Keratinocyte (primary cell): ENCODE measurements around the gene GAS2. TPM values are rescaled to one million over a fixed set of nuclear protein-coding genes. Genes with fewer than 3 reads are reported as not detected.

Source experiments
- DNase-seq: peaks from one replicate; pipeline ENCODE4 v3.0.0-alpha.2; 2011; ENCODE audit warnings: low read depth, missing footprints, low spot score
- FAIRE-seq: peaks from 2 replicates; lab custom pipeline; 2011; peaks lifted over from hg19 to GRCh38; lab: Jason Lieb, UNC
- H2AFZ ChIP-seq: 2 replicates; pipeline ENCODE4 v1.6.0; 2012; ENCODE audit warnings: low read length, control low read depth, inconsistent platforms; ENCODE audit not compliant: control insufficient read depth
- H3K27ac ChIP-seq: 2 replicates; pipeline ENCODE4 v1.5.1; 2011; ENCODE audit warnings: low read length; ENCODE audit not compliant: control insufficient read depth, insufficient read depth
- H3K27me3 ChIP-seq: 3 replicates; pipeline ENCODE4 v1.6.0; 2011; ENCODE audit warnings: low read length; ENCODE audit not compliant: control insufficient read depth, insufficient read depth; ENCODE audit errors: extremely low read depth
- H3K36me3 ChIP-seq, 2 experiments: 2 replicates in 1 of 2; 3 replicates in 1 of 2; pipeline ENCODE4 v1.5.1; 2011; ENCODE audit warnings: low read length in 2 of 2, mild to moderate bottlenecking in 1 of 2; ENCODE audit not compliant: control insufficient read depth in 2 of 2, insufficient read depth in 2 of 2; ENCODE audit errors: extremely low read depth in 1 of 2
- H3K4me1 ChIP-seq: 3 replicates; pipeline ENCODE4 v1.5.1; 2011; ENCODE audit warnings: low read length; ENCODE audit not compliant: control insufficient read depth, insufficient read depth; ENCODE audit errors: extremely low read depth
- H3K4me2 ChIP-seq: 3 replicates; pipeline ENCODE4 v1.6.0; 2011; ENCODE audit warnings: low read depth, low read length; ENCODE audit not compliant: control insufficient read depth, insufficient read depth; ENCODE audit errors: extremely low read depth
- H3K4me3 ChIP-seq, 3 experiments: fragments of 200-600 bp in 1 of 3; sonication (generic) in 1 of 3; 2 replicates in 2 of 3; 3 replicates in 1 of 3; pipeline ENCODE4 v1.5.1; 2011 to 2016; ENCODE audit warnings: low read length in 3 of 3, mild to moderate bottlenecking in 3 of 3, control low read depth in 2 of 3, inconsistent platforms in 1 of 3, low read depth in 1 of 3, mixed read lengths in 1 of 3, mixed run types in 1 of 3, moderate library complexity in 1 of 3; ENCODE audit not compliant: control insufficient read depth in 2 of 3, insufficient read depth in 2 of 3; ENCODE audit errors: extremely low read depth in 1 of 3
- H3K79me2 ChIP-seq: 2 replicates; pipeline ENCODE4 v1.6.0; 2012; ENCODE audit warnings: low read length; ENCODE audit not compliant: control insufficient read depth, insufficient read depth
- H3K9ac ChIP-seq: 3 replicates; pipeline ENCODE4 v1.6.0; 2011; ENCODE audit warnings: low read length; ENCODE audit not compliant: control insufficient read depth, insufficient read depth; ENCODE audit errors: extremely low read depth
- H3K9me1 ChIP-seq: 3 replicates; pipeline ENCODE4 v1.6.0; 2011; ENCODE audit warnings: low read length; ENCODE audit not compliant: control insufficient read depth, insufficient read depth; ENCODE audit errors: extremely low read depth
- H3K9me3 ChIP-seq: 2 replicates; pipeline ENCODE4 v1.5.1; 2012; ENCODE audit warnings: low read depth, low read length; ENCODE audit not compliant: control insufficient read depth
- H4K20me1 ChIP-seq: 3 replicates; pipeline ENCODE4 v1.6.0; 2011; ENCODE audit warnings: low read length; ENCODE audit not compliant: control insufficient read depth, insufficient read depth; ENCODE audit errors: extremely low read depth
- CTCF ChIP-seq, 3 experiments: IDR thresholded peaks in 1 of 3; conservative IDR thresholded peaks in 1 of 3; optimal IDR thresholded peaks in 1 of 3; 2 replicates in 2 of 3; 3 replicates in 1 of 3; pipeline versions ENCODE3 to v1.5.1; 2011; ENCODE audit warnings: low read length in 3 of 3, mild to moderate bottlenecking in 3 of 3, moderate library complexity in 2 of 3, control low read depth in 1 of 3, inconsistent platforms in 1 of 3; ENCODE audit not compliant: insufficient read depth in 2 of 3; ENCODE audit errors: extremely low read depth in 1 of 3
- EZH2 ChIP-seq: IDR thresholded peaks from one replicate; pipeline ENCODE4 v1.6.1; 2012; ENCODE audit warnings: inconsistent platforms, mild to moderate bottlenecking, low read length, moderate library complexity
- dilution Hi-C: fragments of 300-500 bp; cut with MboI; formaldehyde crosslinking; loops from one replicate; pipeline ENCODE4 v1.7.0; 2020; ENCODE audit warnings: low sequenced_read_pairs; ENCODE audit not compliant: extremely low pct_ligation_motif_present
- polyA plus RNA-seq, 5 experiments: library from polyadenylated mRNA; depleted of rRNA in 3 of 5; stranded (reverse) in 3 of 5; stranded (forward) in 1 of 5; unstranded in 1 of 5; fragments of >200 nt; gene quantifications; 1 replicate in 1 of 5; 2 replicates in 3 of 5; 3 replicates in 1 of 5; pipeline versions ENCODE4 v1.2.1 to v1.2.3, GENCODE V29; 2011 to 2012; ENCODE audit warnings: missing spikeins in 2 of 5, low read depth in 1 of 5, low replicate concordance in 1 of 5

GAS2 gene
- polyA plus RNA-seq, 1 donor (not counting 4 experiments of a cell fraction or from before 2014, with no cell fraction given) = 0.62 TPM

GRCh38 chr11:22707119-22707899 lies 40.9 kb downstream of the GAS2 start:
- no peaks in the 10 kb centered on the region for H3K9me1 ChIP-seq
- H3K4me3 ChIP-seq = no peak overlapping the region
- H4K20me1 ChIP-seq = no peaks in the 10 kb centered on the region
- DNase-seq = no peak
- H3K4me2 ChIP-seq = no peak overlapping the region
- H3K9ac ChIP-seq = no peak overlapping the region
- no peak overlapping the region for H2AFZ ChIP-seq
- no peak for FAIRE-seq
- no peak overlapping the region for H3K27ac ChIP-seq
- H3K9me3 ChIP-seq = no peaks in the 10 kb centered on the region
- no peaks in the 10 kb centered on the region for H3K79me2 ChIP-seq
- no peaks in the 10 kb centered on the region for H3K36me3 ChIP-seq
- TF ChIP-seq CTCF (optimal IDR thresholded peaks at IDR 0.05 in 1 of 3, IDR thresholded peaks at IDR 0.05 in 1 of 3, conservative IDR thresholded peaks at IDR 0.05 in 1 of 3; ENCODE audit: extremely low read depth in 1 of 3, insufficient read depth in 2 of 3, low read length in 3 of 3) = no peak
- no peak for TF ChIP-seq EZH2
- dilution Hi-C loops = no loop called here
- no peaks in the 10 kb centered on the region for H3K27me3 ChIP-seq
- peaks cover 28% of the 10 kb centered on the region for H3K4me1 ChIP-seq

- peak; percentile 91 for DNase-seq
Observed at GRCh38 chr11:22711071-22711770, 44.8 kb downstream of the GAS2 start.

More at GRCh38 chr11:22711071-22711770, 44.8 kb downstream of the GAS2 start:
- FAIRE-seq = peak; percentile 90
- Histone ChIP-seq H3K27ac (peak overlapping the region; percentile 42), H3K36me3 (no peaks in the 10 kb centered on the region), H3K4me1 (peaks cover 19% of the 10 kb centered on the region), H3K4me2 (peak overlapping the region; percentile 77), H3K9ac (no peak overlapping the region), H3K27me3 (no peaks in the 10 kb centered on the region), H4K20me1 (no peaks in the 10 kb centered on the region), H2AFZ (peak overlapping the region; percentile 78), H3K9me1 (no peaks in the 10 kb centered on the region), H3K9me3 (no peaks in the 10 kb centered on the region), H3K4me3 (peak overlapping the region in 1 of 3 experiments; percentile 46), H3K79me2 (no peaks in the 10 kb centered on the region)
- TF ChIP-seq EZH2 = no peak
- no peak for TF ChIP-seq CTCF (optimal IDR thresholded peaks at IDR 0.05 in 1 of 3, IDR thresholded peaks at IDR 0.05 in 1 of 3, conservative IDR thresholded peaks at IDR 0.05 in 1 of 3; ENCODE audit: extremely low read depth in 1 of 3, insufficient read depth in 2 of 3, low read length in 3 of 3)
- dilution Hi-C loops = no loop called here
